ENCODE measurements around the gene CENATAC.
A peak's percentile ranks its signal among the peaks of the same experiment; 100 is the strongest.
"Not testable (repeated sequence)": the region's sequence is repeated elsewhere in the genome, so short reads cannot be mapped to it uniquely, and the experiment has no call there.

Gene CENATAC

GRCh38 chr11:119056421-119056999, 58.6 kb downstream of the CENATAC start:
- H3K27me3 ChIP-seq (replicated peaks), result no peaks in the 10 kb centered on the region
- no peak for TF ChIP-seq CTCF (IDR thresholded peaks at IDR 0.05; ENCODE audit: low read depth, low read length, missing control alignments)
- peaks cover 39% of the 10 kb centered on the region for H3K36me3 ChIP-seq (replicated peaks)
- H3K4me3 ChIP-seq (ENCODE audit: low read depth, low read length), result peak overlapping the region; percentile 89
- in situ Hi-C loops (cut with HindIII; ENCODE audit: low pct_ligation_motif_present, low sequenced_read_pairs), result no loop called here
- no peak for DNase-seq
- H3K27ac ChIP-seq, result peak overlapping the region; percentile 84

GRCh38 chr11:119057000-119057769, 59.2 kb downstream of the CENATAC start, which contains the start of gene HYOU1:
TSS of gene HYOU1 (minus strand) at chr11:119057205. CDS start at chr11:119056160, 1,045 bp downstream.
- TF ChIP-seq CTCF (IDR thresholded peaks at IDR 0.05; ENCODE audit: low read depth, low read length, missing control alignments), result peak; percentile 51
- Histone ChIP-seq H3K27ac (peak within 1 kb of the TSS; percentile 84), H3K4me3 (ENCODE audit: low read depth, low read length) (peak within 1 kb of the TSS; percentile 89), H3K27me3 (replicated peaks) (no peaks in the 10 kb centered on the region), H3K36me3 (replicated peaks) (peaks cover 32% of the 10 kb centered on the region)
- peak; percentile 96 for DNase-seq
- in situ Hi-C loops (cut with HindIII; ENCODE audit: low pct_ligation_motif_present, low sequenced_read_pairs), result no loop called here

- H3K27ac ChIP-seq; DNase-seq; H3K4me3 ChIP-seq (ENCODE audit: low read depth, low read length); H3K27me3 ChIP-seq (replicated peaks); in situ Hi-C loops (cut with HindIII; ENCODE audit: low pct_ligation_motif_present, low sequenced_read_pairs): not testable (repeated sequence)
- peaks cover 14% of the 10 kb centered on the region for H3K36me3 ChIP-seq (replicated peaks)
These were observed 61.2 kb downstream of the CENATAC start for GRCh38 chr11:119059128-119059527.

- H3K27me3 ChIP-seq (replicated peaks), result no peaks in the 10 kb centered on the region
- no peak overlapping the region for H3K4me3 ChIP-seq (ENCODE audit: low read depth, low read length)
- in situ Hi-C loops (cut with HindIII; ENCODE audit: low pct_ligation_motif_present, low sequenced_read_pairs), result no loop called here
- no peaks in the 10 kb centered on the region for H3K36me3 ChIP-seq (replicated peaks)
- no peak for DNase-seq
- no peak for TF ChIP-seq CTCF (IDR thresholded peaks at IDR 0.05; ENCODE audit: low read depth, low read length, missing control alignments)
- H3K27ac ChIP-seq, result no peak overlapping the region
These were observed 63.3 kb downstream of the CENATAC start for GRCh38 chr11:119061256-119061655.

- Histone ChIP-seq H3K27ac (no peak overlapping the region), H3K36me3 (replicated peaks) (no peaks in the 10 kb centered on the region), H3K27me3 (replicated peaks) (no peaks in the 10 kb centered on the region), H3K4me3 (ENCODE audit: low read depth, low read length) (no peak overlapping the region)
- in situ Hi-C loops (cut with HindIII; ENCODE audit: low pct_ligation_motif_present, low sequenced_read_pairs), result no loop called here
- peak; percentile 51 for DNase-seq
- no peak for TF ChIP-seq CTCF (IDR thresholded peaks at IDR 0.05; ENCODE audit: low read depth, low read length, missing control alignments)
These were observed 64.8 kb downstream of the CENATAC start for GRCh38 chr11:119062779-119063178.

- in situ Hi-C loops (cut with HindIII; ENCODE audit: low pct_ligation_motif_present, low sequenced_read_pairs), result no loop called here
- Histone ChIP-seq H3K4me3 (ENCODE audit: low read depth, low read length) (no peak overlapping the region), H3K36me3 (replicated peaks) (peaks cover 3% of the 10 kb centered on the region), H3K27me3 (replicated peaks) (no peaks in the 10 kb centered on the region), H3K27ac (no peak overlapping the region)
- peak; percentile 31 for DNase-seq
- peak; percentile 78 for TF ChIP-seq CTCF (IDR thresholded peaks at IDR 0.05; ENCODE audit: low read depth, low read length, missing control alignments)
These were observed 67.4 kb downstream of the CENATAC start for GRCh38 chr11:119065369-119065768.

All from brain microvascular endothelial cell (primary cell).